ENCODE results near the gene MISP3. TPM values are rescaled to one million over a fixed set of nuclear protein-coding genes. Genes with fewer than 3 reads are reported as not detected.

Gene MISP3
- total and polyA plus RNA-seq, 3 experiments from 2014 or later = 1.00 to 2.1 (median 1.2) TPM

- Histone ChIP-seq H3K36me3 (ENCODE audit: insufficient read depth, low read length) (no peaks in the 10 kb centered on the region), H3K9me3 (ENCODE audit: low read length) (no peaks in the 10 kb centered on the region), H3K4me1 (ENCODE audit: insufficient read depth, low read length) (peaks cover 39% of the 10 kb centered on the region), H3K4me3 (ENCODE audit: low read length) (peak overlapping the region; percentile 60), H3K27me3 (ENCODE audit: insufficient read depth, low read length, poor library complexity, severe bottlenecking) (no peaks in the 10 kb centered on the region), H3K27ac (ENCODE audit: low read depth, low read length) (no peak overlapping the region)
- Mint-ChIP-seq H3K27ac (peak overlapping the region in 4 of 8 donors; percentile 17 to 86 (median 62)), H3K27me3 (peaks cover 0 to 4% of the 10 kb centered on the region in 2 donors), H3K4me3 (peak overlapping the region; percentile 84 to 95 (median 92)), H3K9me3 (no peaks in the 10 kb centered on the region), H3K4me1 (peaks cover 35 to 63% (median 37%) of the 10 kb centered on the region in 3 donors), H3K36me3 (peaks cover 0 to 6% (median 0%) of the 10 kb centered on the region in 3 donors)
- CTCF ChIA-PET = interaction anchor here (0.8 to 5.0 kb wide), 10 partner anchors 11 to 266 kb away, joined by 3 to 28 read pairs (median 4); partner anchors contain the start of genes ADGRE5, ASF1B and MISP3
- POLR2A ChIA-PET = interaction anchor here (1.0 kb wide), 2 partner anchors 20 to 43 kb away, joined by 3 read pairs; partner anchors contain the start of gene MISP3
- DNase-seq = no peak
Observed at GRCh38 chr19:14115756-14116155, 43.2 kb downstream of the MISP3 start.

- peaks cover 0 to 4% of the 10 kb centered on the region in 2 donors for H3K27me3 Mint-ChIP-seq
- no peaks in the 10 kb centered on the region for H3K9me3 ChIP-seq (ENCODE audit: low read length)
- CTCF ChIA-PET = interaction anchor here (1.6 to 5.0 kb wide), 4 partner anchors 20 to 44 kb away, joined by 3 to 28 read pairs (median 13); partner anchors contain the start of genes ASF1B and MISP3
- H3K4me3 Mint-ChIP-seq = peak overlapping the region; percentile 84 to 95 (median 92)
- H3K9me3 Mint-ChIP-seq = no peaks in the 10 kb centered on the region
- H3K4me1 ChIP-seq (ENCODE audit: insufficient read depth, low read length) = peaks cover 38% of the 10 kb centered on the region
- H3K36me3 Mint-ChIP-seq = peaks cover 0 to 6% (median 0%) of the 10 kb centered on the region in 3 donors
- peaks cover 35 to 62% (median 36%) of the 10 kb centered on the region in 3 donors for H3K4me1 Mint-ChIP-seq
- POLR2A ChIA-PET = interaction anchor here (1.0 kb wide), 2 partner anchors 21 to 44 kb away, joined by 3 read pairs; partner anchors contain the start of gene MISP3
- DNase-seq = peak in 1 of 5 donors; percentile 9
- peak overlapping the region; percentile 33 for H3K27ac ChIP-seq (ENCODE audit: low read depth, low read length)
- no peaks in the 10 kb centered on the region for H3K27me3 ChIP-seq (ENCODE audit: insufficient read depth, low read length, poor library complexity, severe bottlenecking)
- no peaks in the 10 kb centered on the region for H3K36me3 ChIP-seq (ENCODE audit: insufficient read depth, low read length)
- peak overlapping the region; percentile 63 to 98 (median 91) for H3K27ac Mint-ChIP-seq
- H3K4me3 ChIP-seq (ENCODE audit: low read length) = peak overlapping the region; percentile 60
Observed at GRCh38 chr19:14116525-14116917, 43.9 kb downstream of the MISP3 start.

GRCh38 chr19:14116918-14117578 lies 44.5 kb downstream of the MISP3 start:
- no peaks in the 10 kb centered on the region for H3K9me3 Mint-ChIP-seq
- H3K9me3 ChIP-seq (ENCODE audit: low read length) = no peaks in the 10 kb centered on the region
- ChIA-PET POLR2A (interaction anchor here (0.5 to 1.2 kb wide), 5 partner anchors 20 to 64 kb away, joined by 3 to 12 read pairs (median 6); partner anchors contain the start of genes ASF1B and MISP3), CTCF (interaction anchor here (1.0 to 5.0 kb wide), 5 partner anchors 11 to 44 kb away, joined by 3 to 28 read pairs (median 5); partner anchors contain the start of genes ASF1B and MISP3)
- H3K4me1 Mint-ChIP-seq = peaks cover 35 to 57% (median 35%) of the 10 kb centered on the region in 3 donors
- peaks cover 0 to 6% (median 0%) of the 10 kb centered on the region in 3 donors for H3K36me3 Mint-ChIP-seq
- peak overlapping the region; percentile 60 for H3K4me3 ChIP-seq (ENCODE audit: low read length)
- H3K27me3 Mint-ChIP-seq = peaks cover 0 to 4% of the 10 kb centered on the region in 2 donors
- peaks cover 34% of the 10 kb centered on the region for H3K4me1 ChIP-seq (ENCODE audit: insufficient read depth, low read length)
- DNase-seq = peak in 2 of 5 donors; percentile 17 to 58
- peak overlapping the region; percentile 84 to 98 (median 93) for H3K4me3 Mint-ChIP-seq
- H3K27ac ChIP-seq (ENCODE audit: low read depth, low read length) = peak overlapping the region; percentile 33
- peak overlapping the region in 7 of 8 donors; percentile 63 to 98 (median 92) for H3K27ac Mint-ChIP-seq
- H3K27me3 ChIP-seq (ENCODE audit: insufficient read depth, low read length, poor library complexity, severe bottlenecking) = no peaks in the 10 kb centered on the region
- H3K36me3 ChIP-seq (ENCODE audit: insufficient read depth, low read length) = no peaks in the 10 kb centered on the region

GRCh38 chr19:14117668-14118164 lies 45.1 kb downstream of the MISP3 start, which contains the start of gene PRKACA:
PRKACA (minus strand) TSS chr19:14117762; CDS start chr19:14117547, 215 bp downstream.
- POLR2A ChIA-PET = interaction anchor here (0.5 to 1.2 kb wide), 4 partner anchors 19 to 65 kb away, joined by 4 to 12 read pairs (median 6); partner anchors contain the start of gene ASF1B
- peak within 1 kb of the TSS; percentile 96 to 100 (median 99) for H3K27ac Mint-ChIP-seq

GRCh38 chr19:14118165-14119051 lies 45.8 kb downstream of the MISP3 start:
- peaks cover 28% of the 10 kb centered on the region for H3K4me1 ChIP-seq (ENCODE audit: insufficient read depth, low read length)
- POLR2A ChIA-PET = interaction anchor here (1.0 to 1.2 kb wide), 3 partner anchors 18 to 43 kb away, joined by 4 to 6 read pairs (median 6); partner anchors contain the start of gene ASF1B

More at GRCh38 chr19:14117668-14118164, 45.1 kb downstream of the MISP3 start, which contains the start of gene PRKACA:
- H3K27ac ChIP-seq (ENCODE audit: low read depth, low read length) = peak within 1 kb of the TSS; percentile 85
- H3K36me3 Mint-ChIP-seq = peaks cover 0 to 6% (median 0%) of the 10 kb centered on the region in 3 donors
- peak within 1 kb of the TSS; percentile 92 to 98 (median 96) for H3K4me3 Mint-ChIP-seq
- no peaks in the 10 kb centered on the region for H3K9me3 Mint-ChIP-seq
- peaks cover 0 to 4% of the 10 kb centered on the region in 2 donors for H3K27me3 Mint-ChIP-seq
- DNase-seq = peak; percentile 97 to 99 (median 99)
- H3K4me3 ChIP-seq (ENCODE audit: low read length) = peak within 1 kb of the TSS; percentile 60
- H3K9me3 ChIP-seq (ENCODE audit: low read length) = no peaks in the 10 kb centered on the region
- peaks cover 34% of the 10 kb centered on the region for H3K4me1 ChIP-seq (ENCODE audit: insufficient read depth, low read length)
- H3K4me1 Mint-ChIP-seq = peaks cover 35 to 52% (median 35%) of the 10 kb centered on the region in 3 donors
- CTCF ChIA-PET = interaction anchor here (1.0 to 1.2 kb wide), 2 partner anchors 12 to 19 kb away, joined by 3 to 5 read pairs; partner anchors contain the start of gene ASF1B
- H3K36me3 ChIP-seq (ENCODE audit: insufficient read depth, low read length) = no peaks in the 10 kb centered on the region
- H3K27me3 ChIP-seq (ENCODE audit: insufficient read depth, low read length, poor library complexity, severe bottlenecking) = no peaks in the 10 kb centered on the region

GRCh38 chr19:14119146-14119545 lies 46.6 kb downstream of the MISP3 start:
- peaks cover 0 to 6% (median 0%) of the 10 kb centered on the region in 3 donors for H3K36me3 Mint-ChIP-seq
- peak overlapping the region; percentile 42 for H3K4me3 ChIP-seq (ENCODE audit: low read length)
- no peaks in the 10 kb centered on the region for H3K27me3 ChIP-seq (ENCODE audit: insufficient read depth, low read length, poor library complexity, severe bottlenecking)
- peaks cover 25% of the 10 kb centered on the region for H3K4me1 ChIP-seq (ENCODE audit: insufficient read depth, low read length)
- peak overlapping the region; percentile 85 for H3K27ac ChIP-seq (ENCODE audit: low read depth, low read length)
- peak overlapping the region; percentile 88 to 98 (median 94) for H3K4me3 Mint-ChIP-seq
- no peaks in the 10 kb centered on the region for H3K9me3 ChIP-seq (ENCODE audit: low read length)
- ChIA-PET CTCF (interaction anchor here (1.0 to 1.3 kb wide), 2 partner anchors 18 to 43 kb away, joined by 3 read pairs; partner anchors contain the start of gene ASF1B), POLR2A (interaction anchor here (1.7 kb wide), 1 partner anchor 17 kb away, joined by 4 read pairs; the partner anchor contains the start of gene ASF1B)
- H3K36me3 ChIP-seq (ENCODE audit: insufficient read depth, low read length) = no peaks in the 10 kb centered on the region
- H3K27me3 Mint-ChIP-seq = peaks cover 0 to 2% of the 10 kb centered on the region in 2 donors
- DNase-seq = no peak
- H3K4me1 Mint-ChIP-seq = peaks cover 30 to 38% (median 35%) of the 10 kb centered on the region in 3 donors
- H3K27ac Mint-ChIP-seq = peak overlapping the region; percentile 96 to 100 (median 99)
- no peaks in the 10 kb centered on the region for H3K9me3 Mint-ChIP-seq

More at GRCh38 chr19:14118165-14119051, 45.8 kb downstream of the MISP3 start:
- Mint-ChIP-seq H3K4me3 (peak overlapping the region; percentile 88 to 98 (median 94)), H3K4me1 (peaks cover 33 to 45% (median 35%) of the 10 kb centered on the region in 3 donors), H3K27ac (peak overlapping the region; percentile 96 to 100 (median 99)), H3K9me3 (no peaks in the 10 kb centered on the region), H3K36me3 (peaks cover 0 to 6% (median 0%) of the 10 kb centered on the region in 3 donors), H3K27me3 (peaks cover 0 to 4% of the 10 kb centered on the region in 2 donors)
- CTCF ChIA-PET = interaction anchor here (1.0 to 1.3 kb wide), 4 partner anchors 13 to 42 kb away, joined by 3 to 5 read pairs (median 3); partner anchors contain the start of gene ASF1B
- H3K4me3 ChIP-seq (ENCODE audit: low read length) = peak overlapping the region; percentile 42
- no peaks in the 10 kb centered on the region for H3K9me3 ChIP-seq (ENCODE audit: low read length)
- H3K27me3 ChIP-seq (ENCODE audit: insufficient read depth, low read length, poor library complexity, severe bottlenecking) = no peaks in the 10 kb centered on the region
- DNase-seq = peak; percentile 29 to 68 (median 53)
- no peaks in the 10 kb centered on the region for H3K36me3 ChIP-seq (ENCODE audit: insufficient read depth, low read length)
- peak overlapping the region; percentile 85 for H3K27ac ChIP-seq (ENCODE audit: low read depth, low read length)

All from CD8-positive, alpha-beta memory T cell (primary cell).